ENCODE results near the gene PAK6.

The PAK6 gene

DNA sequence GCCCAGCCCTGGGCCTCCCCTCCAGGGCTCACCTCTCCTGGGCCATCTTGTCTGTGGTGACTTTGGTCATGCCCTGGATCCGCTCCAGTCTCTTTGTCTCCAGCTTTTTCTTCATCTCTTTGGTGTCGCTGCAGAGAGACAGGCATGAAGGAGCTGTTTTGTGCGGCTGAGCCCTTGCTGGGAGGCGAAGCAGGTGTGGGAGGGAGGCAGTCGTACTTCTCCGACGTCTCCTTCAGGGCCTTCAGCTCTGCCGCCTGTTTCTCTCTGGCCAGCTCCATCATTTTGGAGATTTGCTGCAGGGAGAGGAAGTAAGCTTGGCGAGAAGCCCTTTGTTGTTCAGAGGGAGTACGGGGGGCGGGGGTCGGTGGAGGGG, 51.7 kb downstream of the PAK6 start:
- in situ Hi-C loops (cut with MboI; ENCODE audit: low sequenced_read_pairs): no loop called here

DNA sequence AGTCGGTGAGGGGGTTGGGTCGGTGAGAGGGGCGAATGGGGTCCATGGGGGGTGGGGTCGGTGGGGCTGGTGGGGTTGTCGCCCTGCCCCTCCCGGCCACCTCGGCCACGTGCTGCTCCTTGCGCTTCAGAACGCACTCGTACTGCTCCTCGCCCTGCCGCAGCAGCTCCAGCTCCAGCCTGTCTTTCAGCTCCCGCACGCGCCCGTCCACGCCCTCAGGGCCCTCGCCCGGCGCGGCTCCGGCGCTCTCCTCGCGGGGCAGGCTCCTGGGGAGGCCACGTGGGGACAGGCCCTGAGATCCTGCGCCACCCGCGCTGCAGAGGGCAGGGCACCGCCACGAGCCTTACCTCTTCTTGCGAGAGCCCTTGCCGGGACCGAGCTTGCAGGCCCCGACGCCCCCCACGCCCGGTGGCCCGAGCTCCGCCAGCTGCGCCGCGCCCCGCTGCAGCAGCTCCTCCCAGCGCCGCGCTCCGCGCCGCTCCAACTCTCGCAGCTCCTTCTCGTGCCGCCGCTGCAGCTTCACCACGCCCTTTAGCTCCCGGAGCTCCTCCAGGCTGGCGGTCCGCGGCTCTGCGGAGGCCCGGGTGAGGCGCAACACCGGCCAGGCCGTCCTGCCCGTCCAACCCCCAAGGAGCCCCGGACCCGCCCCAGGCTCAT, 52.2 kb downstream of the PAK6 start:
- in situ Hi-C loops (cut with MboI; ENCODE audit: low sequenced_read_pairs): no loop called here

DNA sequence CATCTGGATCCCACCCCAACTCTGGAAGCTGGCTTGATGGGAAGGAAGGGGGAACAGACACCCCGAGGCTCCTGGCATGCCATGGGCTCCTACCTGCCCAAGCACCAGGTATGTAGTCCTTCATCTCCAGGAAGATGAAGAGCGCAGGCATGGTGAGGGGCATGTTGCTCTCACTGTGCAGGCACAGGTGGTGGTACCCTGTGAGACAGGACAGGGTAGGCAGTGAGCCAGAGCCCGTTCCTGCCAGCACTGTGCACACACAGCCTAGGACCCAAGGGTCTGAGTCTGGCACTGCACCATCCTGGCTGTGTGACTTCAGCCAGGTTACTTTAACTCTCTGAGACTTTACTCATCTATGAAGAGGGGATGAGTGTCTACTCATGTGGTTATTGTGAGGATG, 53.4 kb downstream of the PAK6 start:
- in situ Hi-C loops (cut with MboI; ENCODE audit: low sequenced_read_pairs): no loop called here

DNA sequence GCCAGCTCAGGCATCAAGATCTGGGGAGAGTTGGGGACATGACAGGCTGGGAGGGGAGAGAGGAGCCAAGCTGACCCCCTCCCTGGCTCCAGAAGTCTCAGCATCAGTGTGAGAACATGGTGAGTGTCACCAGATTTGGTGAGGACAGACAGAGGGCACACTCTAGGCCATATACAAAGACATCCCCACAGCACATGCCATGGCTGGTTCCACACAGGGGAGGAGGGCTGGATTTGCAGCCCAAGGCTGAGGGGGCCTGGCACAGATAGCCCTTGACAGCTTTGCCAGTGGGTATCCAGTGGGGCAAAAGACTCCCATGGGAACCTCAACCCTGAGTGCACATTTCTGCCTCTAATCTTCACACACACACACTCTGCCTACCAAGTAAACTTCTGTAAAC, 54.1 kb downstream of the PAK6 start:
- in situ Hi-C loops (cut with MboI; ENCODE audit: low sequenced_read_pairs): no loop called here

DNA sequence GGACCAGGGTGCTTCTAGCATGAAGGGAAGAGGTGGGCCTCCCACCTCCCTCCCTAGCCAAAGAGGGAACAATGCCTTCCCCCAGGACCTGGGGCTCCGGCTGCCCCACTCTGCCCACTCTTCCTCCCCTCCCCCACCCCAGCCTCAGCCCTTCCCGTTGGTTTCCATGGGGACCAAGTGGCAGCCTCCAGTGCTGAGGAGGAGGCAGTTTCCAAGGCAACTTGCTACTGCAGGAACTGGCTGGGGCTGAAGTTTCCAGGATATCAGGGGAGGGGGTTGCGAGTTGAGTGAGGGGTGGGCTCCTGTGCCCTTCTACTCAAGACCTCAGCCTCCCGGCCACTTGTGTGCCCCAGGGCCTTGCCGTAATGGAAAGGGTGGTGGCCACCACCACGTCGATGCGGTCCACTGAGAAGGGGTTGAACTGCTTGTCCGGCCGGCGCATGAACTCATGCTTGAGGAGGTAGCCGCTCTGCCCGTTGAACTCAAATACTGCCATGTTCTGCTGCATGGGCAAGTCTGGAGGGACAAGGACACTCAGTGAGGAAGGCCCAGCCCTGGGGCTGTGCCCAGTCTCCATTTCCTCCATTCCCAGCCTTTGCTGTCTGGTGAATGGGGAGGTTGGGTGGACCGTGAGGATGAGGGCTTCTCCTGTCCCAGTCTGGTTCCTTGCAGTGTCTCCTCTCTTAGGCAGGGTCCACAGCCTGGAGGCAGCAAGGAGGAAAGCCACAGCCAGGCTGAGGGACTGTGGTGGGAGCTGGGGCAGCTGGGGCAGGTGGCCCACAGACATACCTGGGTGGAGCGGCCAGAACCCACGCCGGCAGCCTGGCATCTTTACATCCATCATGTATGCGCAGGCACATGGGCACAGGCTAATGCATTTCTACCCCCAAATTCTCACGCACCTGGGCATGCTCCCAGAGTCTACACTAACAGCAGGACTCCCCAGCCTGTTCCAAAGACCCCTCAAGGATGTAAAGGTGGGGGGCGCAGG, 55.3 kb downstream of the PAK6 start:
- in situ Hi-C loops (cut with MboI; ENCODE audit: low sequenced_read_pairs): no loop called here

DNA sequence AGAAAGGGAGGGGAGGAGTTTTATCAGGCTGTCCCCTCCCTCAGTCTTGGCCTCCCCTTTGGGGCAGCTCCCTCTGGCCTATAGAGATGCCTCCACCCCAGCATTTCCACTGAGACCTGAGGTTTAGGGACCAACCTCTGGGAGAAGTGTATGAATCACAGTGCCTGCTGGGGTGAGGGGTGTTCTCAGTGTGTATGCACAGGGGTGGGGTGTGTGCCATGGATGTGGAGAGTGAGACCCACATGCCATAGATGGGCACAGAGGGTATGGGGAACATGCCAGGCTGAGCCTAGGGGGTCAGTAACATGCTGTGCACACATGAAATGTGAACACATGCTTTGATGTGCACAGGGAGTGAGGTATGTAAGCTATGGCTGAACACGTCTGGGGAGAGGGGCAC, 56.4 kb downstream of the PAK6 start:
- in situ Hi-C loops (cut with MboI; ENCODE audit: low sequenced_read_pairs): no loop called here

DNA sequence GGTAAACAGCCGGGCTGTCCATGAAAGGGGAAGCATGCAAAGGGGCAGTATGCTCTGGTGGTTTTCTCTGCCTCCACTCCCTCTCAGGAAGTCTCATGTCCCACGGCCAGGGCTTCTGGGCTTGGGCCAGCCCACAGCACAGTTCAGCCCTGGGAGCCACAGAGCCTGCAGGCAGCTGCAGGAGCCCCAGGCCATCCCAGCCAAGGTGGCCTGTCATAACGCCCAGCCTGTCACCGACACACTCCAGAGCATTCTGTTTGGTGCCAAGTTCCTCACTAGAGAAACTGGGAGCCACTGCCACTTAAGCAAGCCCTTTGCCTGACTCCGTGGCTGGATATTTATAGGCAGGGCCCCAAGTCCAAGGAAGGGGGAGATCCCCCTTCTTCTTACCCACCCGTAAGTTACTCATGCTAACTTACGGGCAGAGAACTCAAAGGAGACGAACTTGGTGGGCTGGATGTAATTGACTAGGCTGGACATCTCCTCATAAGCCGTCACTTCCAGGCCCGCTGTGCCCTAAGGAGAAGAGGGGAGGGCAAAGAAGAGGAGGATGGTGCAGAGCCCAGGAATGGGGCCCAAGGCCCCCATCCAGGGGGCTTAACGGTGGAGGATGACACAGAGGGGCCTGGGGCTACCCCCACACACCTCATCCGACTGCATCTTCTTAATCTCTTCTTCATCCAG, 57.2 kb downstream of the PAK6 start:
- in situ Hi-C loops (cut with MboI; ENCODE audit: low sequenced_read_pairs): no loop called here

DNA sequence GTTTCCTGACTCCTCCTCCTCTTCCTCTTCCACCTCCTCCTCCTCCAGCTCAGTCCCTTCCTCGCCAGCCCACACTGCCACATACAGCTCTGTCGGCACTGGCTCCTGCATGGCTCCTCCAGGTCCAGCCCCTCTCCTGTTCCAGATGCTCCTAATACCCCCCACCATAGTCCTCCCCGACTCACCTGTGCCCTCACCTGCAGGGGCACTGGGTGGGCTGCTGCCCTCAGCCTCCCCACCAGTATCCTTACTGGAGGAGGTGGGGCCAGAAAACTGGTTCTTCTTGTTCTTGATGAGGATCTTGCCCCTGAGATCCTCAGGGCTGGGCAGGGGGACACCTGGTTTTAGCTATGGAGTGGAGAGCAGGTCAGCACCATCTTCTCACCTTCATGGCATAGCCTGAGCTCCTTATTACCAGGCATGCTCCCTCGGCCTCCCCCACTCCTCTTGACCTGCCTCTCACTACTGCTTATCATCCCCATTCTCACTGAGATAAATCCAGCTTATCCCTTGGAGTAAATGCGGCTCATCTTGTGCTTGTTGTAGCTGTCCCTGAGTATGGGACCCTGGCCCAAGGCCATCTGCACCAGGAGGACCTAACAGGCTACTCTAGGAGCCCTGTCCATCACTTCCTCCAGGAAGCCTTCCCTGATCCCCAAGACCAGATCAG, 57.8 kb downstream of the PAK6 start:
- in situ Hi-C loops (cut with MboI; ENCODE audit: low sequenced_read_pairs): no loop called here

DNA sequence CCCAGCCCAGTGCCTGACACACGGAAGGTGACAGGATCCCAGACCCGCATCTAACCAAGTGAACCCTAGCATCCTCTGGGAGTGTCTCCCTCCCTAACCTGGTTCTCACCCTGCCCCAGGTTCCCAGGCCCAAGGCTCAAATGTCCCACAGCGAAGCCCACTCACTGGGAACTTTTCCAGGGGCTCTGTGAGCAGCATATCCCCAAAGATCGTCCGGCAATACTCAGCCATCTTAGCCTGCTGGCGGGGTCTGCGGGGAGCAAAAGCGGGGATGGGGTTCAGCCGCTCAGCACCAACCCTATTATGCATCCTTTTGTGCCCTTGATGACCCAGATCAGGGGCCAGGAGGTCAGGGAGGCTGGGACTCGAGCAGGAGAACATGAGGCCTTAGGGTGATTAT, 58.5 kb downstream of the PAK6 start:
- in situ Hi-C loops (cut with MboI; ENCODE audit: low sequenced_read_pairs): no loop called here

DNA sequence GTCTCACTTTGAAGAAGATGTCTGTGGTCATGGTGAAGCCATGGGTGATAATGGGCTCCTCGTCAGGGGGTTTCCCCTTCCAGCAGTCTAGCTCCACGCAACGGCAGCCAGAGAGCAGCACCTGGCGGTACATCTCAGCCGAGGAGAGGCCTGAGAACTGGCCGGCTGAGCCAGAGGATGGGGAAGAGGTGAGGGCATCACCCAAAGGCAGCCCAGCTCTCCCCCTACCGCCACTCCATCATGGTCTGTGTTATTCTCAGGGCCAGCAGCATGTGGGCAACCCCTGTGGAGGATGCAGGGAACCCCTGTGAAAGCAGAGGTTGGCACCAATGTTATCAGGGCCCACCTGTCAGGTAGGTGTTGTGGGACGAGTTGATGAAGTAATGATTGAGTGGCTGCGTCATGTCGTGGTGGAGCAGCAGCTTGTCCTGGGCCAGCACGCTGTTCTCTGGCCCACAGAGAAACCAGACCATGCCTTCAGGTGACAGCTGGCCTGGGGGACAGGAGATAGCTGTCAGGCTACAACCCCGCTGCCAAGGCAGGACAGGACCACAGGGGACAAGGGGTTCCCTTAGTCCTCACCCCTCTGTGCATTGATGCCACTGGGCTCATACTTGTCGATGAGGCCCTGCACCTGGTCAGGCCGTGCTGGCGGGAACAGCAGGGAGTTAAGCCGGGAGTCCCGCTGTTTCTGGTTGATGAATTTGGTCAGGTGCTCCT, 59.5 kb downstream of the PAK6 start:
- in situ Hi-C loops (cut with MboI; ENCODE audit: low sequenced_read_pairs): no loop called here

- in situ Hi-C loops (cut with MboI; ENCODE audit: low sequenced_read_pairs): no loop called here
Observed at GRCh38 chr15:40300367-40300766, 61.5 kb downstream of the PAK6 start.

- in situ Hi-C loops (cut with MboI; ENCODE audit: low sequenced_read_pairs): no loop called here
Observed at GRCh38 chr15:40300771-40301170, 61.9 kb downstream of the PAK6 start.

DNA sequence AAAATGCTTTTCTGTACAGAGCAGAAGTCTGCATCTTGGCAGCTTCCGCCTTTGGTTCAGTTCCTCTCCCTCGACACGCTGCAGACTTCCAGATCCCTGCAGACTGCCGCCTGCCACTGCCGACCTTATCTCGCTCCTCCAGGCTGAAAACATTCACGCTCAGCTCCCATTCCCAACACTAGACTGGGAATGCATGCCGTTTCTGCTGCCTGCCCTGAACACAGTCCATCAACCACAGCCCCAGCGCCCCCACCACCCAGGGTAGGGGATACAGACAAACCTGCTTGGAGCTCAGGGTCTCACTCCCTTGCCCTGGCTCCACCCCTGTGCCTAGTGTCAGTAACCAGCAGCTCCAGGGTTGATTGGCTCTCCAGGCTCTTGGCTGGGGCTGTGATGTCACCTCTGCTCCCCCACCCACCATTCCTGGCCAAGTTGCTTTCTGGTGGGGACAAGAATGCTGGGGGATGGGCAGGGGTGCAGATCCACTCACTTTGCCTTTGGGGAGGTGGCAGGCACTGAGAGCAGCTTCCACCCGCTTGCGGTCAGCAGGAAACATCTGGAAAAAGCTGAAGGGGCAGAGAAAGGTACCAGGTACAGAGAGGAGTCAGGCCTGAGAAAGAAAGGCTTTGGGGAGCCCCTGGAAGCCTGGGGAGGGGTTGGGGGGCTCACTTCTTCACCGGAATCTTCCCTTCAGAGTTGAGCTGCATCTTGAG, 62.8 kb downstream of the PAK6 start:
- in situ Hi-C loops (cut with MboI; ENCODE audit: low sequenced_read_pairs): no loop called here

DNA sequence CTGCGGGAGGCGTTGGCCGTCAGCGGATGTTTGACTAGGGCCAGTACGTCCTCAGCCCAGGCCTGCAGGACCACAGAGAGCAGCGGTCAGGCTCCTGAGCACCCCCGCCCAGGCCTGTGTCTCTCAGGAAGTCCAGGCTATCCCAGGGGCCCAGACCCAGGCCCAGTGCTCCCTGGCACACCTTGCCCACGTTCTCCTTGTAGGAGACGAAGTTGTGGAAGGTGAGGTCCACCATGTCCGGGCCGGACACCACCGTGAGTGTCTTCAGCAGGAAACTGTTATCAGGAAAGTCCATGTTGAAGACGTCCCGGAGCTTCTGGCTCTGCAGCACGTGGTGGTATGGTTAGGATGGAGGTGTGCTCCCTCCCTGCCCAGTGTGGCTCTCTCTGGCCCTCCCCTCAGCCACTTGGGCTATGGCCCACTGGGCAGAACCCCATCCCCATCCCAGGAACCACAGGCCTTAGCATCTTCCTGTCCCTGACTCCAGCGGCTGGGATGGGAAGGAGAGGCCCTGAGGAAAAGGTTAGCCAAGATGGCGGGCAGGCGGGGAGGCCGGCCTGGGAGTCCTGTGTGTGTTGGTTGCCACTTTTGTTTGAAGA, 63.5 kb downstream of the PAK6 start:
- in situ Hi-C loops (cut with MboI; ENCODE audit: low sequenced_read_pairs): no loop called here

- in situ Hi-C loops (cut with MboI; ENCODE audit: low sequenced_read_pairs): no loop called here
Observed at GRCh38 chr15:40302981-40303380, 64.1 kb downstream of the PAK6 start.

DNA sequence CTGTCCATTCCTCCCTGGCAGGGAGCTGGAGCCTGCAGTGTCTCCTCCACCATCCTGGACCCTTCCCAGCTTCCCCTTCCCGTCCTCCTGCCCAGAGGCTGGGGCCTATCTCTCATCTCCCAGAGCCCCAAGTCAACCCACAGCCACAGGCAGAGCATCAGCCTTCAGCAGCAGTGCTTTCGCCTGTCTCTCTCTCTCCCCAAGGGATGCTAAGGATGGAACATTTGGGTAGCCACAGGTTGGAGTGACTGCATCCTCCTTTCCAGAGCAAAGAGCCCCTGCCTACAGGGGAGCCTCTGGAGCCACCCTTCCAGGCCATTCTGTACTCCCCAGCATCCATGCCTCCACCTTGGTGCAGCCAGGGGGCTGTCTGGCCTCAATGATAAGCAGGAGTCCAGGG, 64.7 kb downstream of the PAK6 start:
- in situ Hi-C loops (cut with MboI; ENCODE audit: low sequenced_read_pairs): no loop called here

DNA sequence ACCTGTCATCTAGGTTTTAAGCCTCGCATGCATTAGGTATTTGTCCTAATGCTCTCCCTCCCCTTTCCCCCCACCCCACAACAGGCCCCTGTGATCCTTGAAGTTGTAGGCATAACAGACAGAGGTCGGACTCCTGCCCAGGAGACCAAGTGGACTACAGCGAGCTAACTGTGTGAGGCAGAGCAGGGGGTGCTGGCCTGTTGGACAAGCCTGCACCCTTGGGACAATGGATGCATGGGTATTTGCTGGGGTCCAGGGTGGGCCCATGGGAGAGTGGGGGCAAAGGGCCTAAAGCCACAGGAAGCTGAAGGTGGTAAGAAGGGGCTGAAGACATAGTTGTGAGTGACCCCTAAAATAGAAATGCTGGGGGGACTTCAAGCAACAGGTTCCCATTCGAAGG, 66.4 kb downstream of the PAK6 start:
- in situ Hi-C loops (cut with MboI; ENCODE audit: low sequenced_read_pairs): no loop called here

- in situ Hi-C loops (cut with MboI; ENCODE audit: low sequenced_read_pairs): no loop called here
Observed at GRCh38 chr15:40306371-40306770, 67.5 kb downstream of the PAK6 start.

GRCh38 chr15:40306908-40307307, 68.0 kb downstream of the PAK6 start:
- in situ Hi-C loops (cut with MboI; ENCODE audit: low sequenced_read_pairs): no loop called here

Measured in hTERT RPE-1 (cell line).